22Rv1 (cell line): ENCODE measurements around the gene CKAP5.
"Not testable (repeated sequence)": the region's sequence is repeated elsewhere in the genome, so short reads cannot be mapped to it uniquely, and the experiment has no call there.

ENCODE experiments used
- H3K27ac ChIP-seq: fragments of 450-650 bp; 2 replicates; pipeline ENCODE4 v1.5.1; 2017
- ZFX ChIP-seq: fragments of 450-650 bp; IDR thresholded peaks from 2 replicates; pipeline ENCODE4 v1.6.1; 2017; ENCODE audit warnings: antibody characterized with exemption, borderline replicate concordance
- TF ChIP-seq, protein P1 (sequence below): fragments of 450-650 bp; IDR thresholded peaks from 2 replicates; pipeline ENCODE4 v1.5.1; 2017; ENCODE audit warnings: mild to moderate bottlenecking

CKAP5 gene

DNA sequence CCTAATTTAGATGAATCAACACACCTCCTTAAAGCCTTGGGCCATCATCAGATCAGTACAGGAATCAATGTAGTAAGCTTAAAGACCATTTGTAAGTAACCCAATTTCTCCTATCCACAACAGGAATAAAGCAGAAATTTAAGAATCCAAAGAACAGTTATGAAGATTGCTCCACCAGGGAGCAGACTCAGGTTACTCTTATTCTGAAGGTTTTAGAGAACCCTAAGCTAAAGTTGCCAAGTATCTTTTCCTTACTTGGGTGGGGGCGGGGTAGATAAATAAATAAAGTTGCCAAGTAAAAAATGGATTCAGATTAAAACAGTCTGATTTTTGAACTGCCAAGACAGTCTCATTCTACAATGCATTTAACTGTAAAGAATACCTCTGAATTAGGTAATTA lies 18.1 kb downstream of the CKAP5 start:
- TF ChIP-seq, protein P1, sequence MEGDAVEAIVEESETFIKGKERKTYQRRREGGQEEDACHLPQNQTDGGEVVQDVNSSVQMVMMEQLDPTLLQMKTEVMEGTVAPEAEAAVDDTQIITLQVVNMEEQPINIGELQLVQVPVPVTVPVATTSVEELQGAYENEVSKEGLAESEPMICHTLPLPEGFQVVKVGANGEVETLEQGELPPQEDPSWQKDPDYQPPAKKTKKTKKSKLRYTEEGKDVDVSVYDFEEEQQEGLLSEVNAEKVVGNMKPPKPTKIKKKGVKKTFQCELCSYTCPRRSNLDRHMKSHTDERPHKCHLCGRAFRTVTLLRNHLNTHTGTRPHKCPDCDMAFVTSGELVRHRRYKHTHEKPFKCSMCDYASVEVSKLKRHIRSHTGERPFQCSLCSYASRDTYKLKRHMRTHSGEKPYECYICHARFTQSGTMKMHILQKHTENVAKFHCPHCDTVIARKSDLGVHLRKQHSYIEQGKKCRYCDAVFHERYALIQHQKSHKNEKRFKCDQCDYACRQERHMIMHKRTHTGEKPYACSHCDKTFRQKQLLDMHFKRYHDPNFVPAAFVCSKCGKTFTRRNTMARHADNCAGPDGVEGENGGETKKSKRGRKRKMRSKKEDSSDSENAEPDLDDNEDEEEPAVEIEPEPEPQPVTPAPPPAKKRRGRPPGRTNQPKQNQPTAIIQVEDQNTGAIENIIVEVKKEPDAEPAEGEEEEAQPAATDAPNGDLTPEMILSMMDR = no peak
- no peak for TF ChIP-seq ZFX
- peak overlapping the region; percentile 57 for H3K27ac ChIP-seq

DNA sequence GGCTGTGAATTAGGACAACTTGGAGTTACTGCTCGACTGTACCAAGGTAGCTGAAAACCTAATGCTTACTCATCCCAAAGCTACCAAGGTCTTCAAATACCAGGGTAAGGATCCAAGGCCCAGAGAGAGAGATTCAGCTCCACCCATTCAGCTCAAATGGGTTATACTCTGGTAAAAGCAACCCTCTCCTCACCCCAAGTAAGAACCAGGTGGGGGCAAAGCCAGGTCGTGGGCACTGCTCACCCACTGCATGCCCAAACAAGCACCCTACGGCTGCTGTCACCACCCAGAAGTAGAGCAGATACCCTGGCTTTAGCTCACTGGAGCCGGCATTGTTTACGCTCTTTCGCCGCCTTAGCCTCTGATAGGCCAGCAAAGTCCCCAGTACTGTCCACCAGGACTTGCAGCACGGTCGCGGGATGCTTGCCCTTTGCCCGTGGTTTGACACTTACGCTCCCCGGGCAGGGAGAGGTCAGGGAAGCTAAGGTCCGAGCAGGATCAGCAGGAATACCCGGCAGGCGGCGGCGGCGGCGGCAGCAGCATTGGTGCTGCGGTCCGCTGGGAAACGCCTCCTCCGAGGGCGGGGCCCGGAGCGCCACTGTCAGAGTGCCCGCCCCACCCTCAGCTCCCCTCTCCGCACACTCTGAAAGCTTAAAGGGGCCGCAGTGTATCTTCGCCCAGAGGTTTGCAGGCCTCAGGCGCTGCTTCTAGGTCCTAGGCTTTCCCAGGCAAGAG lies 19.6 kb downstream of the CKAP5 start:
- H3K27ac ChIP-seq = peak overlapping the region; percentile 57
- TF ChIP-seq, protein P1 = peak; percentile 22
- TF ChIP-seq ZFX = no peak

- TF ChIP-seq ZFX = no peak
- TF ChIP-seq, protein P1 = peak; percentile 70
- H3K27ac ChIP-seq = no peak overlapping the region
These were observed 37.2 kb downstream of the CKAP5 start for GRCh38 chr11:46808799-46809431.

GRCh38 chr11:46801694-46802470 lies 44.2 kb downstream of the CKAP5 start:
- TF ChIP-seq, protein P1 = no peak
- TF ChIP-seq ZFX = no peak
- no peak overlapping the region for H3K27ac ChIP-seq

DNA sequence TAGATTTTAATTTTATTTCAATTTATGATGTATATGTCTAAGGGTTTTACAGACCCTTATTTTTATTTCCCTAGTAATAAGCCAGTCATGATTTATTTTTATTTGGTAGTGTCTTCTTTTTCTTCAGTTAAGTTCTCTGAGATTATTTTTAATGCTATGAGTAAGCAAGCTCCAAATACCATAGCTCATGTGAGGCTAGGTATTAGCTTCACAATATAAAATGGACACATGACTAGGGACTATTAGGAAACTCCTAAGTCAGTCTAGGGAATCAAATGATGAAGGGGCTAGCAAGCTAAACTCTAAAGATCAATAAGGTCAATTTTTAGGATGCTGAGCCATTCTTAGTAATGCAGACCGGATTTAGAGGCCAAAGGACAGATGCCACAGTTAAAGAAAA lies 45.9 kb downstream of the CKAP5 start:
- no peak overlapping the region for H3K27ac ChIP-seq
- TF ChIP-seq ZFX = no peak
- TF ChIP-seq, protein P1 = no peak

DNA sequence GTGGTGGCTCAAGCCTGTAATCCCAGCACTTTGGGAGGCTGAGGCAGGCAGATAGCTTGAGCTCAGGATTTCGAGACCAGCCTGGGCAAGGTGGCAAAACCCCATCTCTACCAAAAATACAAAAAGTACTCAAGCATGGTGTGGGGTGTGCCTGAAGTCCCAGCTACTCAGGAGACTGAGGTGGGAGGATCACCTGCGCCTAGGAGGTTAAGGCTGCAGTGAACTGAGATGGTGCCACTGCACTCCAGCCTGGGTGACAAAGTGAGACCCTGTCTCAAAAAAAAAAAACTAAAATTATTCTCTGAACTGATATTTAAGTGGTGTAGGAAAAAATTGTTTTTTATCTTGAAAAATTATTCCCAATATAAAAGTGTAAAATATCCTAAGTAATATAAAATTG lies 46.4 kb downstream of the CKAP5 start:
- H3K27ac ChIP-seq = not testable (repeated sequence)

DNA sequence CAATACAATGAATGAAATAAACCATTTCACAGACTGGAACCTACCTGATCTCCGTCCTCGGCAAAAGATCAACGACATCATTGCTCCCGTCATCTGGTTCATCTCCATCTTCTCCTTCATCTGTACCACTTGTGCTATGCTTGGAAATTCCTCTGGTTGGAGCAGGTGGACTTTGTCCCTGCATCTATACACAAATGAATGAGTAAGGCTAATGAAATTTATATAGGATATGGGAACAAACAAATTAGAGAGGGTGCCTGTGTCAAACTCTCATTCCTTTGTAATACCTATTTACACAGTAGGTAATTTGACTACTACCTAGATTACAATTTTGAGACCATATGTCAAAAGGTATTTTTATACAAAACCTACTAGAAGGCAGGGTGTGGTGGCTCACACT lies 67.7 kb downstream of the CKAP5 start:
- H3K27ac ChIP-seq = peak overlapping the region; percentile 62
- TF ChIP-seq, protein P1 = no peak
- TF ChIP-seq ZFX = no peak
